GM18507 (cell line): ENCODE results near the gene PAX5.
A peak's percentile ranks its signal among the peaks of the same experiment; 100 is the strongest.
"Not testable (repeated sequence)": the region's sequence is repeated elsewhere in the genome, so short reads cannot be mapped to it uniquely, and the experiment has no call there.

ENCODE experiments used
- DNase-seq: peaks from one replicate; pipeline ENCODE4 v3.0.0; 2011; ENCODE audit warnings: low read depth; ENCODE audit not compliant: insufficient read length; ENCODE audit errors: extremely low spot score
- FAIRE-seq: peaks from 2 replicates; lab custom pipeline; 2011; peaks lifted over from hg19 to GRCh38; lab: Jason Lieb, UNC

Gene PAX5

DNA sequence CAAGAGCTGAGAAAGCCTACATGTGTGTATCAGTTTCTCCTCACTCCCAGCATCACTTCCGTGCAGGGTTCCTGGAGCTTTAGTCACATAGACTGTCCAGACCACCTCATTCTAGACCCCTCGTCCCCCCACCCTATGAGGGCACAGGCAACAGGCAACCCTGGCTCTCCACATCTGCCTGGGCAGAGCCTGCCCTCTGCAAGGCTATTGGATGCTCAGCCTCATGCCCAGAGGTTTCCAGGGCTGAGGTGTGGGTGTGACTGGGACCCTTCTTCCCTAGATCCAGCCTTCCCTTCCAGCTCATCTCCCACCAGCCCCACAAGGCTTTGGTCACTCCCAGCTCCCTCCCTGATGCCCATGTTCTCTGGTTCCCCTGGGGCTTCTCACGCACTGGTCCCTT is 161.4 kb downstream of the PAX5 start:
- FAIRE-seq (no peak), DNase-seq (no peak)

DNA sequence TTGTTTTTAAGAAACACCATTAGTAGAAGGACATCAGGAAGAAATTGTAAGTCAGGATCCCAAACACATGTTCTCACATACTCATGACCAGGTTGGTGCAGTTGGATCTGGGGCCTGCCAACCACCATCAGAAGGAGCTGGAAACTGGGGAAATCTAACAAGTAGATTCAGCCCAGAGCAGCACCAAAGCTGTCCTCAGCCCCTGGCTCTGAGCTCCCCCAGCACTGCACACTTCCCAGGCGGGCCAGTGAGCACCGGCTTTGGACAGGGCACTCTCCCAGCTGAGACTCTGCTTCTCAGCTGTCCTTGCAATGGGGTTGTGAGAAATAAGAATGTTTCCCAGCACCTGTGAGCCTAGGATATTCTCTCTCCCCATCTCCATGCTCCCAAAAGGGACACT is 162.5 kb downstream of the PAX5 start:
- DNase-seq (no peak), FAIRE-seq (no peak)

DNA sequence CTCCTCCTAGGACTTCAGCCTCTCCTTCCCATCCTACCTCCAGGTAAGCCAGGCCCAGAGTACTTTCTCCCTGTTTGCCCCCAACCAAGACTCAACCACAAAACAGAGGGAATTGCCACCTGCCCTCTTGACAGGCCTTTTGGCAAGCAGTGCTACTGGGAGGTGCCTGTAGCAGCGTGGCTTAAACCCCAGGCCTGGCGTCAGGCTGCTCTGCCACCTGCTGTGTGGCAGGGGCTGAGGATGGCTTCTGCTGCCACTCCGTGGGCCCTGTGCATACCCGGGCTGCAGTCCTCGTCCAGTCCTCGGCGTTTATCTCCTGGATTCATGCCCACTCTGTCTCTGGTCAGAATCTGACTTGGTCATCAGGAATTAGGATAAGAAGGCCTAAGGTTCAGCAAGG is 163.1 kb downstream of the PAX5 start:
- no peak for FAIRE-seq
- DNase-seq: no peak

DNA sequence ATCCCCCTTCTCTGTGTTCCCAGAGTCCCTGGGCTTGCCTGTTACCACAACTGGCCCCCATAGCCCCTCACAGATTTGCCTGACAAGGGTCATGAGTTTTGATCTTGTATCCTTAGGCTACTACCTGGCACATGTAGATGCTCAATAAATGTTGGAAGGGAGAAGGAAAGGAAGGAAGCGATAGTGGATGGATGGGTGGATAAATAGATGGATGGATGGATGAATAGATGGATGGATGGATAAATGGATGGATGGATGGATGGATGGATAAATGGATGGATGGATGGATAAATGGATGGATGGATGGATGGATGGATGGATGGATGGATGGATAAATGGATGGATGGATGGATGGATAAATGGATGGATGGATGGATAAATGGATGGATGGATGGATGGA is 164.5 kb downstream of the PAX5 start:
- not testable (repeated sequence) for FAIRE-seq, DNase-seq

DNA sequence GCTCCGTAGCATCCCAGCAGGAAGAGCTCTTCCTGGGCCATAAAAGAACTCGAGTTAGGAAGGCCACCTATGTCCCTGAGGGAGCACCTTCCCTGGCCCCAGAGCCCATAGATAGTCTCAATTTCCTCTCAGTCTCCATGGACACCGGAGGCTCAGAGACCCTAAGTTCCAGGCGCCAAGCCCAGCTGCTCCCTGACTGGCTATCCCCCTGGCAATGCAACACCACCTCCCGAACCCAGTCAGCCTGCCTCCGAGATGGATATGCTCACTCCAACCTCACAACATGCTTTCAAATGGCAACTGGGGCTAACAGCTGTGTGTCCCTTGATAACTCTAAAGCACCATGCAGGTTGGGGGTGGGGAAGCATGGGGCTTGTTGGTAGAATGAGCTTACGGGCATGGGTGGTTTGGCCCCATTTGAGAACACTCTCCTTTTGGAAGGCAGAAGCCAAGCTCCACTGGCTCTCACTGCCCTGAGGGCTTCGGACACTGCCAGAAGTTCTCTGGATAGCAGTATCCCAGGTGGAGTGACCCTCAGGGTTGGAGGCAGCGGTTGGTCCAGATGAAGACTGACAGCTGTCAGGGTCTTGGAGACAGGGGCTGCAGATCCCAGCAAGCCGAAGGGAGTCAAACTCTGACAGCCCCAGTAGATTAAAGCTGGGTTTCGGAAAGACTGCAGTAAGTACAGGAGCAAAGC is 165.3 kb downstream of the PAX5 start:
- DNase-seq (no peak), FAIRE-seq (no peak)

DNA sequence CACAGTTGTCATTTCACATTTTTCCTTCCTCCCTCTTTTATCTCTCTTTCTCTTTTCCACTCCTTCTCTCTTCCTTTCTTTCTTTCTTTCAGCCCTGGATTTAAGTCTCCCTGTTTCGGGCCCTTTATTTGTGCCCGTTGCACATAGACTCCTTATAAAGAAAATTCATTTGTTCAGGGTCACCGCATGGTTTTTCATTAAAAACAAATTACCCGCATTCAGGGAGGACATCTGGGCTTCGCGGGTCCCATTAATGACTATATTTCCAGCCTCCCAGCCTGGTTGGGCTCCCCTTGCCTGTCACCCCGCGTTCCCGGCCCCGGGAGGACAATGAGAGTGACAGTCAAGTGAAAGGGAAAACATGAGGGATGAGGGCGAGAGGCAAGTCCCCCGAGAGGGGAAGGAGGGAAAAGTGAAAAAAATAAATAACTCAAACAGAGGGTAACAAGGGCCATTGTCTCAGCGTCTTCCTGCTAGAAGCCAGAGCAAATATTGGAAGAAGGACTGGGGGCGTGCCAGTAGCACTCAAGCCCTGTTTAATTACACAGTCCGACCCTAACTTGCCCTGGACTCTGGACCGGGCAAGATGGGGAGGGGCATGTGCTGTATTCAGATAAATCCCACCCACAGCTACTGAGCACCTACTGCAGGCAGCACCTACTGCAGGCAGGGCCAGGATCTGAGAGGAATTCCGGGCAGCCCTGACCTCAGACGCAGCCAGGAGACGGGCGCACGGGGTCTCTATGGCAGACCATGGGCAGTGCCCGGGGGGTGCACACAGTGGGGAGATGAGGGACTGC is 166.2 kb downstream of the PAX5 start:
- DNase-seq: no peak
- FAIRE-seq: no peak

DNA sequence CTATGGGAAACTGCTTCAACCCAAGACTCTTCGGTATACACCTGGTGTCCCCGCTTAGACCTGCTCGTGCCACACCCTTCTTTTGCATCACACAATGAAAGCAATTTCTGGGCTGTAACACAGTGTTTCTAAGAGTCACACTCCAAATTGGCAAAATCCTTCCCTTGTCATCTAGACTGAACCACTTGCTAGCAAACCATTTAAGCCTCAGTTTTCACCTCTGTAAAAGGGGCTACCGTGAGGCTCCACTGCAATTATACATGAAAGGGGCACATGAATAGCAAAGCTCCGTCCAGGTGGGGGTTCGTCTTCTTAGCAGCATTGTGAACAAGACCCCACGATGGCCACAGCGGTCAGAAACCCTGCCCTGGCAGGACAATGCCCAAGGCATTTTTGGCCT is 166.8 kb downstream of the PAX5 start:
- FAIRE-seq: no peak

DNA sequence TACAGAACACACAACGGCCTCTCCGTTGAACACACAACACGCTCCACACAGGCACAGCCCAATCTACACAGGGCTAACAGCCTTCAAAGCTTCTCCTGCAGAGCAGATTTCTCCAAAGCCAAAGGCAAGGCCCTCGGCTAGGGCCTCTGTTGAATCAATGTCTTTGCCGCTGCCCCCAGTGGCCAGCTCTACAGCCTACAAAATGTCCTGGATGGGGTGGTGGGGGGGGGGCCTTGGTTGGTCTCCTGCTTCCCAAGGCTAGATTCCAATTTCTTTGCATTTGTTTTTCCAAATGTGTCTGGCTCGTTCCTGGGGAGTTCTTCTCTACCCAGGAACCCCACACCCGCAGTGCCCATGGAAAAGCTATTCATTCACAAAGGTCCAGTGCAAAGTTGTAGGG is 167.2 kb downstream of the PAX5 start:
- FAIRE-seq: no peak
- DNase-seq: no peak

More for the DNA sequence above, 166.8 kb downstream of the PAX5 start:
- DNase-seq: no peak

DNA sequence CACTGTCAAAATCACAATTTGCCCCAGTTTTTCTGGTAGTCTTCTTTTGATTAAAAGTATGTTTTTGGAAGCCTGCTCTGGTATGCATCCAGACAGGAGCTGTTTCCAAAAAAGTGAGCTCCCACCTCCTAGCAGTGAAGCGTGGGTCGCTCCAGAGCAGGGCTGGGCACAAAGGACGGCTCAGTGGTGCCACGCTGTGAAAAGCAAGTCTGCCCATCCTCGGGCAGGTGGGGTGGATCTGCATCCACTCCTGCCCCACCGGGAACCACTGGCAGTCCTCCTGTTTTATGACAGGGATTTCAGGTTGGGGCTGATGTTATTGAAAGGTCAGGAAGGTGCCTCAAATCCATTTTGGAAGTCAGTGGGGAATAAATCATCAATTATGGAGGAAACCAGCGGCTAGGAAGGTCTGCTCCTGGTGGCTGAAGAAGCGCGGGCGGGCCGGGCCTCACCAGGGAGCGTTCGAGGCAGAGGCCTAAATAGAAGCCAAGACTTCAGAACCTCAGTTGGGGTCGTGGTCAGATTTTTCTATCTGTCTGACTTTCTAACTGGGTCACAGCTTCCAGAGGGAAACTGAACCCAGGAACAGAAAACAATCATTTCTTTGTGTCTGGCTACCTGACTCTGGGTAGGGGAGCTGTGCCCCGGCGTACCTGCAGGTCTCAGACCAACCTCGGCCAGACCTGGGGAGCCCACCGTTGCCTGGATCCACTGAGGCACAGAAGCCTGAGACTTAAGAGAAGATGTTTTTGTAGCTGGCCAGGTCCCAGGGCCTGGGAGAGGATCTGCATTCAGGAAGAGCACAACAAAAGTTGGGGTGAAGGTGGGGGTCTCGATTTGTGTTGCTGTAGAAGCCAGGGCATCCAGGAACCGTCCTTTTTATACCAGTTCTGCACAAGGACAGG is 168.1 kb downstream of the PAX5 start:
- no peak for FAIRE-seq
- DNase-seq: no peak

DNA sequence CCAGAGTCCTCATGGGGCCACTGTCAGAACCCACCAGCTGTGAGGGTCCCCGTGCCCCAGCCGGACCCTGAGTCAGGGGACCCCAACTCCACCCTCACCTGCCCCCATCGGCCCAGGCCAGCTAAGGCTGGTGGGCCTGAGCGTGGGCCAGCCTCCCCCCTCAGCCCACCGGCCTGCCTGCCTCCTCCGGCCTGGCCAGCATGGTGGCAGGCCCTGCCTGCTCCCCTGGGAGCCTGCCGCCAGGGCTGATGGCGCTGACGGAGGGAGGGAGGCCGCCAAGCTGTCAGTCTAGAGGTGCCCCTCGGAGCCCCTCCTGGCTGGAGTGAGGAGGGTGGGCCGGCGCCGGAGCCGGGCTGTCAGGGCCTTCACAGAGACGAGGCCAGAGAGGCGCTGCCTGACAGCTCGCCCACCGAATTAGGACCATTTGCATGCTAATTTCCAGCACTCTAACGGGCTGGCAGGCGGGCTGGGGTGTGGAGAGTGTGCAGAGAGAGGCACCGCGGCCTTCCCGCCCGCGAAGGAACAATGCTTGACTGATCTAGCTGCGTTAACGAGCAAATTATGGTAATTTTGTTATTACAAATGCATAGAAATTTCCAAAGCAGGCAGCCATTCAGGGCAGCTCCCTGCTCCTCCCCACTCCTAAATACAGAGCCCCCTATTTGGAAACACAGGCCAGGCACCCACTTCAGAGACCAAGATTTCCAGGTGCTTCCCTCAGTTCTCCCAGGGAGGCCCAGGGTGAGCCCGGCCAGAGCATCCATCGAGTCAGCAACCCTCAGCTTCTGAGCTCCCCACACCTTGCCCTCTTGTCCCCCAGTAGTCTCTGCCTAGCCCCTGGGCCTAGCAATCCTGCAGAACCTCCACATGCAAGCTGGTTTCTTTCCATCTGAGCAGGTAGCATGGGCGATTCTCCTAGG is 169.3 kb downstream of the PAX5 start:
- DNase-seq (no peak), FAIRE-seq (no peak)

DNA sequence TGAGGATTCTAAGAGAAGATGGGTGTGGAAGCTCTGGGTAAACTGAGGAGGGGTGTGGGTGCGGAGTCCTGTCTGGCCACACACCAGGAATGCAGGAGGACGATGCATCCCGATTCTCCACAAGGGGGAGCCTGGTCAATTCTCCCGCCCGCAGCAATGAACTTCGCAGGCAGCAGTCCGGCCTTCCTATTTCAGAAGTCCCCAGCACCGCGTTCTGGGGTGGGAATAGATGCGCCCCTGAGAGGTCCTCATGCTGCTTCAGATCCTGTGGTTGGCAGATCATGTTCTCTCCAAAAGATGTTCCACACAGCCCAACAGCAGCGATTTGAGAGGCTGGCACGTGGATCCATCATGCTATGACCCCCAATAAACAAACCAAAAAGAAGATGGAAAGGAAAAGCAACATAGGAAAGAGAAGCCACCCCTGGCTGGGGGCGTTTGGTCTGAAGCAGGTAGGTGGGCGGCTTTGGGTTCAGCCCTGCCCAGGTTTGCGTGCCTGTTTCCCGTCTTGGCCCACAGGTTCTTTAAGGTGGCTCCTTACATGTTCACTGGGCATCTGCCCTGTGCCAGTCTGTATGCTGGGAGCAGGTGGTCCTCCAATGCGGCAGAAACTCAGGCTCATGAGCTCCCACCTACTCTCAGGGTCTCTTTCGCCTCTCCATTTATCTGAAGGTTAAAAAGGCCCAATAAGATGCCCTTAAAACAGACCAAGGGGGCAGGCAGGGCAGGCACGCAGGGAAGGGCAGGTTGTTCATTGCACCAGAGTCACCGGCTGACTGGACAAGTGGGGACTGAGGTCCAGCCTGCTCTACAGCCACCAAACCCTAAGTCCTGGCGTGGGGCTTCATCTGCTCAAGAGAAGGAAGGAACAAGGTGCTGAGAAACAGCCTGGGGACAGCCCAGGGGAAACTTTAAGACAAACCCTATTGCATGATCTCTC is 171.6 kb downstream of the PAX5 start:
- no peak for DNase-seq
- FAIRE-seq: no peak

DNA sequence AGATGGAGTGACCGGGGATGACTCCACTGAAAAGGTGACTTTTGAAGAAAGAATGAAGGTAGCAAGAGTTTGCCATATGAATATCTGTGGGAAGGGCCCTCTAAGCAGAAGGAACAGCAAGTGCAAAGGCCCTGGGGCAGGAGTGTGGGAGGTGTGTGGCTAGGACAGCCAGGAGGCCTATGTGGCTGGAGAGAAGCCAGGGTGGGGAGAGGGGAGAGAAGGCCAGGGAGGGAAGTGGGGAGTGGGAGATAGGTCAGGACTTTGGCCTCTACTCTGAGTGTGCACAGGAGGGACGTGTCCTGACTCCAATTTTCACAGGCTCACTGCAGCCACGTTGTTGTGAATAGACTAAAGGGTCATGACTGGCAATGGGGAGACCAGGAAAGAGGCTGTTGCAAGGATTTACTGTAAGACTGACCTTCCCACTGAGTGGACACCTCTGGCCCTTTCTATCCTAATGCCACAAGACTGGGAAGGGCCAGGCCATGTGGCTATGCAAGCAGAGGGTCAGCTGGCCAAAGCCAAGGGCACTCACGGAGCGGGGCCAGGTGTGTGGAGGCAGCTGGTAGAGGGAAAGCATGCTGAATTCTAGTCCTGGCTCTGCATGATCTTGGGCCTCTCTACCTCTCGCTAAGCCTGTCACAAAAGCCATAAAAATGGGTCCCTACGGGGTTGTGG is 172.4 kb downstream of the PAX5 start:
- DNase-seq (no peak), FAIRE-seq (no peak)

DNA sequence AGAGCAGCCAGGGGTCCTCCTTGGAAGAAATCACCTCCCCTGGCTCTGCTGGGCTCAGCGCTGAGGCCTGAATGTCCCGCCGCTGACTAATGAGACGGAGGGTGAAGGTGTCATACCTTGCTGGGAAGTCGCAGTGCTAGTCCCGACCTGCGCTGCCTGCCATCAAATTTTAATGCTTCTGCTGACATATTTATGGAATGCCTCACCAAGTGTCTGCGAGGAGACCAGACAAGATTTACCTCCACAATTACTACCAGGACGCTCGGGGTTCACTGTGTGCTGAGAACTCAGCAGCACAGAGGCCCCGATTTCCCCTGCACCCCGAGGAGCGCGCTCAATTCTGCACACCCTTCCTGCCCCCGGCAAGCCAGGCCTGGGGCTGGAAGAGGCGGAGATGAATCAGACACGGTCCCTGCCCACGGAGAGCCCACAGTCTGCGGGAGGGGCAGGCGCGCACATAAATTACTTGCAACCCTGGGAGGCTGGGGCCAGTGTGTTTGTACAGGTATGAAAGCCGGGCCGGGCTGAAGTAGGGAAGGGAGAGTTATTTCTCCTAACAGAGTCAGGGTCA is 175.2 kb downstream of the PAX5 start:
- FAIRE-seq: no peak
- DNase-seq: no peak

DNA sequence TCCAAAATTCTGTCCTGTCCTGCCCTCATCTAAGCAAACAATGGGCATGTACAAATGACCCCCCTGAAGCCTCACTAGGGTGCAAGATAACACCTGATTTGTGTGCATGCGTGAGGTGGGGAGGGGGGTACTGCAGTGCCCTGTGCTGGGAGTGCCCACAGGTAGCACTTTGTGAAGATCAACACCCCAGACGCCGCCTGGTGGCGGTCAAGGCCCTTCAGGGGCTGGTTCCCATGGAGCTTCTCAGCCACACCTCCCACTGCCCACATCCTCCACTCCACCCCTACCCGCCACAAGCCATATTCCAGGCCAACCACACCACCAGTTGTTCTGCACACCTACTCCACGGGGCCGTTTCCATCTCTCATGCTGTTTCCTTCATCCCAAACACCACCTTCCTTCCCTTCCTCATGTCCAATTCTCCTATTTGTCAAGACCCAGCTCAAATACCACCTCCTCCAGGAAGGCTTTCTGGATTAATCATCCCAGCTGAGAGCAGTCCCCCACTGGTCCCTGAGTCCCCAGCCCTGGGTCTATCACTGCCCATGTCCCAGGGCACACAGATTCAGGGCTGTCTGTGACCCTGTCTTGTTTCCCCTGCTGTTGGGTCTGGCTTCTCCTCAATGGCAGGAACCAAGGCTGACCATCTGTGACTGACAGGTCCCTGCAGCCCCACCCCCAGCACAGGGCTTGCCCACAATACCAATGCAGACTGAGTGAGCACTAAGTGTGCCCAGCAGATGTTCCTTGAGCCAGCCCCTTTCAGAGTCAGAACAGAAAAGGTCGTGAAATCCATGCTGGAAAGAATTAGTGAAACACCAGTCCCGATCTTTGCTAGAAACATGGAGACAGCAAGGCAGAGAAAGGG is 178.4 kb downstream of the PAX5 start:
- FAIRE-seq: peak; percentile 74
- peak; percentile 73 for DNase-seq

DNA sequence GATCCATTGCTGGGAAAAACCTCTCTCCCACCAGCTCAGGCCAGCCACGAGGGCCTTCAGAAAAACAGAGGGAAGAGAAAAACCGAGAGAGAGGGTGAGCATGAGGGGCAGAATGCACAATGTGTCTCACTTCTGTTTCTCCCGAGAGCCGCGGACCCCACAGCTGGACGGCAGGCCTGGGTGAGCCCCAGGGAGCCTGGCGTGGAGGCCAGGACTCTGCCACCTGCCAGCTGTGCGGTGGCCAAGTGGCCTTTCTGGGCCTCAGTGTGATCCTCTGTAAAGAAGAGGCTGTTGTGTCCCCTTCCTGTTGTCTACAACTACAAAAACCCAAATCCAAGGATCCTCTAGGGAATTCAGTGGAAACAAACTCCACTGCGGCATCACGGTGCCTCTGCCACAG is 179.3 kb downstream of the PAX5 start:
- FAIRE-seq: no peak

DNA sequence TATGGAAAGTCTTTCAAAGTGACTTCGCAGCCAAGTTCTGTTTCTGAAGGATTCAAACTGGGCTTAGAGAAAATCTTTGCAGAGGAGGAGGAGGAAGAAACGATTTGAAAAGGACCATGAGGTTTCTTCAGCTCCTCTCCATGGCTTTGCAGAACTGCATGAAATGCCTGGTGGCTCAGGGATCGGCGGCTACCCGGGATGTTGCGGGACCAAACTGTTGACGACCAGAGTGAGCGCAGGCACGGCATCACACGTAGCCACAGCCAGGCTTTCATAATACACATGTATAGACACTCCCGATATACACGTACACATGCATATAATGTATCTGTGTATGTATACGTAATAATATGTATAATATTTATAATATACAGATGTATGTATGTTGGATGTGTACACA is 180.0 kb downstream of the PAX5 start:
- FAIRE-seq (no peak), DNase-seq (no peak)

More for the DNA sequence above, 179.3 kb downstream of the PAX5 start:
- no peak for DNase-seq
